MCF 10A (cell line): ENCODE measurements around the gene DEF6. TPM values are rescaled to one million over a fixed set of nuclear protein-coding genes. Genes with fewer than 3 reads are reported as not detected.
"Not testable (repeated sequence)": the region's sequence is repeated elsewhere in the genome, so short reads cannot be mapped to it uniquely, and the experiment has no call there.

ENCODE experiments used
- BruUV-seq: library from RNA; stranded (reverse); fragments of 400-500 nt; replicated peaks from 2 replicates; lab custom pipeline; 2021; lab: Mats Ljungman, UMichigan
- CTCF ChIA-PET: fragments of 300-600 bp; sonication (Branson Sonifier 250); formaldehyde crosslinking; extraction: SDS; loops from one replicate; lab custom pipeline; 2021; ENCODE audit warnings: antibody characterized with exemption, inconsistent platforms; lab: Yijun Ruan, JAX
- POLR2A ChIA-PET: fragments of 300-600, 350-650 bp; sonication (Branson Sonifier 250); formaldehyde crosslinking; extraction: SDS; loops from one replicate; lab custom pipeline; 2020; ENCODE audit warnings: antibody characterized with exemption, inconsistent platforms; lab: Yijun Ruan, JAX
- DNase-seq: peaks from one replicate; pipeline ENCODE4 v3.0.0-alpha.2; 2018; ENCODE audit not compliant: unreplicated experiment
- H3K27ac Mint-ChIP-seq: one replicate; pipeline ENCODE4 v1.8.0; 2022; ENCODE audit warnings: mild to moderate bottlenecking, low read depth, mixed read lengths; ENCODE audit not compliant: unreplicated experiment
- H3K27me3 Mint-ChIP-seq: one replicate; pipeline ENCODE4 v1.8.0; 2022; ENCODE audit warnings: mixed read lengths; ENCODE audit not compliant: insufficient read depth, unreplicated experiment
- H3K36me3 Mint-ChIP-seq: one replicate; pipeline ENCODE4 v1.8.0; 2022; ENCODE audit warnings: mild to moderate bottlenecking, moderate library complexity, mixed read lengths; ENCODE audit not compliant: insufficient read depth, unreplicated experiment
- H3K4me1 Mint-ChIP-seq: one replicate; pipeline ENCODE4 v1.8.0; 2022; ENCODE audit warnings: mixed read lengths; ENCODE audit not compliant: insufficient read depth, unreplicated experiment
- H3K4me3 Mint-ChIP-seq: one replicate; pipeline ENCODE4 v1.8.0; 2022; ENCODE audit warnings: mild to moderate bottlenecking, moderate library complexity, mixed read lengths; ENCODE audit not compliant: unreplicated experiment
- H3K9me3 Mint-ChIP-seq: one replicate; pipeline ENCODE4 v1.8.0; 2022; ENCODE audit warnings: mixed read lengths; ENCODE audit not compliant: unreplicated experiment
- CTCF ChIP-seq: fragments of 200-600 bp; IDR thresholded peaks from one replicate; pipeline ENCODE4 v1.8.0; 2022; ENCODE audit warnings: antibody characterized with exemption, mild to moderate bottlenecking; ENCODE audit not compliant: unreplicated experiment
- intact Hi-C: fragments of 100-400 bp; cut with micrococcal nuclease; formaldehyde crosslinking; loops from 2 replicates; pipeline ENCODE4 v1.14.1; 2022
- total RNA-seq: library from RNA; stranded (reverse); gene quantifications from 2 replicates; pipeline ENCODE4 v1.2.3, GENCODE V29; 2022

The DEF6 gene
- total RNA-seq, 1 experiment from 2014 or later: 23.1 TPM

- H3K4me1 Mint-ChIP-seq: no peaks in the 10 kb centered on the region
- POLR2A ChIA-PET: no interaction called here
Observed at GRCh38 chr6:35330541-35331119, 33.0 kb downstream of the DEF6 start.

GRCh38 chr6:35332074-35332887 is 34.7 kb downstream of the DEF6 start:
- H3K4me3 Mint-ChIP-seq, H3K9me3 Mint-ChIP-seq, H3K36me3 Mint-ChIP-seq, H3K27ac Mint-ChIP-seq, intact Hi-C loops, H3K4me1 Mint-ChIP-seq, BruUV-seq: not testable (repeated sequence)
- ChIA-PET POLR2A (interaction anchor here (0.8 kb wide), 1 partner anchor 121 kb away, joined by 4 read pairs; no protein-coding TSS in a partner anchor), CTCF (interaction anchor here (0.8 to 1.1 kb wide), 3 partner anchors 9 to 117 kb away, joined by 5 to 7 read pairs (median 7); no protein-coding TSS in a partner anchor)
- peak; percentile 79 for DNase-seq
- H3K27me3 Mint-ChIP-seq: peaks cover 45% of the 10 kb centered on the region

More at GRCh38 chr6:35330541-35331119, 33.0 kb downstream of the DEF6 start:
- no peak for TF ChIP-seq CTCF
- no TSS peak for BruUV-seq
- H3K9me3 Mint-ChIP-seq: no peaks in the 10 kb centered on the region
- H3K27ac Mint-ChIP-seq: no peak overlapping the region
- peaks cover 30% of the 10 kb centered on the region for H3K27me3 Mint-ChIP-seq
- DNase-seq: no peak
- H3K4me3 Mint-ChIP-seq: no peak overlapping the region
- H3K36me3 Mint-ChIP-seq: no peaks in the 10 kb centered on the region
- CTCF ChIA-PET: interaction anchor here (0.6 to 5.0 kb wide), 3 partner anchors 34 to 1787 kb away, joined by 3 to 33 read pairs (median 3); partner anchors contain the start of gene DEF6
- intact Hi-C loops: no loop called here

GRCh38 chr6:35341557-35341956 is 43.9 kb downstream of the DEF6 start:
- Mint-ChIP-seq H3K9me3 (no peaks in the 10 kb centered on the region), H3K4me3 (no peak overlapping the region), H3K27ac (no peak overlapping the region), H3K36me3 (peaks cover 12% of the 10 kb centered on the region), H3K27me3 (peaks cover 21% of the 10 kb centered on the region), H3K4me1 (peaks cover 18% of the 10 kb centered on the region)
- intact Hi-C loops: loop anchor here (5.0 kb wide), 1 partner anchor 44 kb away; the partner anchor contains the start of gene DEF6
- no TSS peak for BruUV-seq
- POLR2A ChIA-PET: interaction anchor here (1.0 to 3.9 kb wide), 10 partner anchors 44 to 228 kb away, joined by 3 to 41 read pairs (median 8); partner anchors contain the start of genes DEF6, FANCE and RPL10A
- TF ChIP-seq CTCF: no peak
- CTCF ChIA-PET: interaction anchor here (0.6 to 6.6 kb wide), 23 partner anchors 9 to 407 kb away, joined by 3 to 146 read pairs (median 4); partner anchors contain the start of genes DEF6, FANCE and RPL10A
- no peak for DNase-seq

- H3K4me3 Mint-ChIP-seq: peak within 1 kb of the TSS; percentile 82
- peaks cover 12% of the 10 kb centered on the region for H3K27me3 Mint-ChIP-seq
- TF ChIP-seq CTCF: peak; percentile 95
- H3K27ac Mint-ChIP-seq: peak within 1 kb of the TSS; percentile 95
- peaks cover 18% of the 10 kb centered on the region for H3K4me1 Mint-ChIP-seq
- H3K36me3 Mint-ChIP-seq: peaks cover 20% of the 10 kb centered on the region
- CTCF ChIA-PET: interaction anchor here (0.6 to 6.6 kb wide), 25 partner anchors 10 to 452 kb away, joined by 3 to 146 read pairs (median 4); partner anchors contain the start of genes ARMC12, DEF6 and FANCE
- no TSS peak for BruUV-seq
- POLR2A ChIA-PET: interaction anchor here (0.7 to 3.9 kb wide), 13 partner anchors 43 to 260 kb away, joined by 3 to 41 read pairs (median 4); partner anchors contain the start of genes DEF6, FANCE and RPL10A
- no peaks in the 10 kb centered on the region for H3K9me3 Mint-ChIP-seq
- peak; percentile 97 for DNase-seq
- intact Hi-C loops: loop anchor here (1.0 to 5.0 kb wide), 4 partner anchors 45 to 126 kb away; partner anchors contain the start of genes DEF6 and RPL10A
Observed at GRCh38 chr6:35342258-35343091, 44.9 kb downstream of the DEF6 start, which contains the start of gene PPARD. PPARD (plus strand) TSS chr6:35342558; CDS start chr6:35411088, 68,530 bp downstream.
